ENCODE data around the gene MDM2. TPM values are rescaled to one million over a fixed set of nuclear protein-coding genes. Genes with fewer than 3 reads are reported as not detected.
"Not testable (repeated sequence)": the region's sequence is repeated elsewhere in the genome, so short reads cannot be mapped to it uniquely, and the experiment has no call there.

The MDM2 gene
- total RNA-seq, 1 donor from 2014 or later = 99.5 TPM

GRCh38 chr12:68785823-68786222, 22.2 kb upstream of the MDM2 start:
- DNase-seq (ENCODE audit: low spot score) = no peak

DNA sequence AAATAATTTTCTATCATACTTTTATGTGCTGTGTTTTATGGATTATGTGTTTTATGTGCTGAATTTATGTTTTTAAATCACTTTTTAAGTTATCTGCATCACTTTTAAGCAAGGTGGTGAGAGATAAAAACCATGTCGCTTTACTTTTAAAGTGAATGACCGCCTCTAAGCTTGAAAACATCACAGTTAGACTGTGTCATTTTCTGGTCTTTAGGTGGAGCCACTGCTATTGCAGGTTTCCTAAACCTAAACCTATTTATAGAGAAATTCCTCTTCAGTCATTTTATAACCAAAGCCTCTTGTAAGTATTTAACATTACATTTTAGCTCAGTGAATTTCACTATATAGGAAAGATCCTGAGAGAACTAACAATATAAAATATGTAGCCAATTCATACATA, 21.0 kb upstream of the MDM2 start:
- no peak for DNase-seq (ENCODE audit: low spot score)

GRCh38 chr12:68788554-68789143, 19.3 kb upstream of the MDM2 start:
- DNase-seq (ENCODE audit: low spot score) = no peak

GRCh38 chr12:68789144-68789878, 18.7 kb upstream of the MDM2 start:
- DNase-seq (ENCODE audit: low spot score) = peak; percentile 55

DNA sequence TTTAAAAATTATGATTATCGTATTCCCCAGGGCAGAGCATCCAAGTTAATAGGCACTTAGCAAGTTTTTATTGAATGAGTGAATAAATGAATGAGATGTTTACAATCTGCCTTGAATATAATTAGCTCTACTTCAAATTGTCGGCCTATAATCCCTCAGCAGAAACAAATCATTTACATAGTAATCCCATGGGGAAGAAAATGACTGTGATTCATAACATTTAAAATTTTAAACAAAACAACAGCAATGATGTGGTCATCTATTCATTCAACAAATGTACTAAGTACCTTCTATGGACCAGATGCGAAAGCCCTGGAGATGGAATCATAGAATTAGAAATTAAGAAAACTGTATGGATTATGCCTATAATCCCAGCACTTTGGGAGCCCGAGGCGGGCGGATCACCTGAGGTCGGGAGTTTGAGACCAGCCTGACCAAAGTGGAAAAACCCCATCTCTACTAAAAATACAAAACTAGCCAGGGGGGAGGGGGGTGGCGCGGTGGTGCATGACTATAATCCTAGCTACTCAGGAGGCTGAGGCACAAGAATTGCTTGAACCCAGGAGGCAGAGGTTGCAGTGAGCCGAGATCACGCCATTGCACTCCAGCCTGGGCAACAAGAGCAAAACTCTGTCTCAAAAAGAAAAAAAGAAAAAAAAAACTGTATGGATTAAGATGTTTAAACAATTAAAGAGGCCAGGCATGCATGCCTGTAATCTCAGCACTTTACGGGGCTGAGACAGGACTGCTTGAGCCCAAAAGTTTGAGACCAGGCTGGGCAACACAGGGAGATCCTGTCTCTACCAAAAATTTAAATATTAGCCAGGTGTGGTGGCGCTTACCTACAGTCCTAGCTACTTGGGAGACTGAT, 17.7 kb upstream of the MDM2 start:
- DNase-seq (ENCODE audit: low spot score) = no peak

GRCh38 chr12:68790952-68791234, 17.1 kb upstream of the MDM2 start:
- no peak for DNase-seq (ENCODE audit: low spot score)

DNA sequence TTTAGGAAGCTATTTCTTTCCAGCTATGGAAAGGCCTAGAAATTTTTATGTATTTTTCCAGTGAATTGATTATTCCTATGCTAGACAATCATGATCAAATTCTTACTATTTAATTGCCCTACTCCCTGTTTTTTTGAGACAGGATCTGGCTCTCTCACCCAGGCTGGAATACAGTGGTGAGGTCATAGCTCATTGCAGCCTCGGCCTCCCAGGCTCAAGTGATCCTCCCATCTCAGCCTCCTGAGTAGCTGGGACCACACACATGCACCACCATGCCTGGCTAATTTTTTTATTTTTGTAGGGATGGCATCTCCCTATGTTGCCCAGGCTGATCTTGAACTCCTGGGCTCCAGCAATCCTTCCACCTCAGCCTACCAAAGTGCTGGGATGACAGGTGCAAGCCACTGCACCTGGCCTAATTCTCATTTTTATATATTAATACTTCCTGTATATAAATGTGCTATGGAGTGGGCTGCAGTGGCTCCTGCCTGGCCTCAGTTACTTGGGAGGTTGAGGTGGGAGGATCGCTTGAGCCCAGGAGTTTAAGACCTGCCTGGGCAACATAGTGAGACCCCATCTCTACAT, 16.0 kb upstream of the MDM2 start:
- no peak for DNase-seq (ENCODE audit: low spot score)

- DNase-seq (ENCODE audit: low spot score) = no peak
These were observed 15.0 kb upstream of the MDM2 start for GRCh38 chr12:68792952-68793351.

DNA sequence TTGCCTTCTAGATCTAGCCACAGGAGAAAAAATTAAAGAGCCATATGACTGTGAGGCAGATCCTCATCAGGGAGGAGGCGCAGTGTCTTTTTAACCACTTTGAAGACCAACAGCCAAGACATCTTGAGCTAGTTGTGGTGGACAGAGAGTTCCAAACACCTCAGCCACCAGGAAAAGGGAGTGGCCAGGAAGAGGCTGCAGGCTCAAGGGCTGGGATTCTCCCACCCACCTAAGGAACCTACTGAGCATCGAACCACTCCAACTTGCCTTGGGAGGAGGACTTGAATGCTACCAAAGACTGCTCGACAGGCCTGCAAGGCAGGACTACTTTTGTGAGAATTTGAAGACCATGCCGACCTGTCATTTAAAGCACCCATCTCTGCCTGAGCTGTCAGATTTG, 14.5 kb upstream of the MDM2 start:
- no peak for DNase-seq (ENCODE audit: low spot score)

GRCh38 chr12:68793975-68794652, 13.9 kb upstream of the MDM2 start:
- no peak for DNase-seq (ENCODE audit: low spot score)

DNA sequence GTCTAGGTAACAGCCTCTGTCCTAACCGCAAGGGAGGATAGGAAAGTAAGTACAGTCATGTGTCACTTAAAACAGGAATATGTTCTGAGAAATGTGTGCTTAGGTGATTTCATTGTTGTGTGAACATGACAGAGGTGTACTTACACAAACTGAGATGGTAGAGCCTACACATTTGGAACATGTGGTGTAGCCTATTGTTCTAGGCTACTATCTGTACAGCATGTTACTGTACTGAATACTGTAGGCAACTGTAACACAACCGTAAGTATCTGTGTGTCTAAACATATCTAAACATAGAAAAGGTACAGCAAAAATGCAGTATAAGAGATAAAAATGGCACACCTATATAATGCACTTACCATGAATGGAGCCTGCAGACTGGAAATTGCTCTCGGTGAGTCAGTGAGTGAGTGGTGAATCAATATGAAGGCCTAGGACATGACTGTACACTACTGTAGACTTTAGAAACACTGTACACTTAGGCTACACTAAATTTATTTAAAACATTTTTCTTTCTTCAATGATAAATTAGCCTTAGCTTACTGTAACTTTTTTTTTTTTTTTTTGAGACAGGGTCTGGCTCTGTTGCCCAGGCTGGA, 13.2 kb upstream of the MDM2 start:
- no peak for DNase-seq (ENCODE audit: low spot score)

DNA sequence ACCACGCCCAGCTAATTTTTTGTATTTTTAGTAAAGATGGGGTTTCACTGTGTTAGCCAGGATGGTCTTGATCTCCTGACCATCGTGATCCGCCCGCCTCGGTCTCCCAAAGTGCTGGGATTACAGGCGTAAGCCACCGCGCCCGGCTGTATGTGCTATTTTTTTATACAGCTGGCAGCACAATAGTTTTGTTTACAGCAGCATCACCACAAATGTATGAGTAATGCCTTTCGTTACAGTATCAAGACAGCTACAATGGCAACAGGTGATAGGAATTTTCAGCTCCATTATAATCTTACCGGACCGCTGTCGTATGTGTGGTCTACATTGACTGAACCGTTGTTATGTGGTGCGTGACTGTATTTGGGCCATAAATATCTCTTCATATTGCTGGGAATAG, 11.6 kb upstream of the MDM2 start:
- DNase-seq (ENCODE audit: low spot score) = peak; percentile 62

DNA sequence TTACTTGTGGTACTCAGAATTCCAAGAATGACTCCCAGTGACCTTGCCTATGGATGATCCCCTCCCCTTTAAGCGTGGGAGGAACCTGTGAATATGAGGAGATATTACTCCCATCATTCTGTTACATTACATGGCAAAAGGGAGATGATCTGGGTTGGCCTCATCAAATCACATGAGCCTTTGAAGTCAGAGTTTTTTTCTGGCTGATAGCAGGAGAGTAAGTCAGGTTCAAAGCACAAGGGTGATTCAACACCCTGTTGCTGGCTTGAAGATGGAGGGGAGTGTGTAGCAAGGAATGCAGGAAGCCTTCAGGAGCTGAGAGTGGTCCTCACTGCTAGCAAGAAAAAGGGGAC, 9.1 kb upstream of the MDM2 start:
- no peak for DNase-seq (ENCODE audit: low spot score)

GRCh38 chr12:68800294-68800693, 7.7 kb upstream of the MDM2 start:
- DNase-seq (ENCODE audit: low spot score) = no peak

DNA sequence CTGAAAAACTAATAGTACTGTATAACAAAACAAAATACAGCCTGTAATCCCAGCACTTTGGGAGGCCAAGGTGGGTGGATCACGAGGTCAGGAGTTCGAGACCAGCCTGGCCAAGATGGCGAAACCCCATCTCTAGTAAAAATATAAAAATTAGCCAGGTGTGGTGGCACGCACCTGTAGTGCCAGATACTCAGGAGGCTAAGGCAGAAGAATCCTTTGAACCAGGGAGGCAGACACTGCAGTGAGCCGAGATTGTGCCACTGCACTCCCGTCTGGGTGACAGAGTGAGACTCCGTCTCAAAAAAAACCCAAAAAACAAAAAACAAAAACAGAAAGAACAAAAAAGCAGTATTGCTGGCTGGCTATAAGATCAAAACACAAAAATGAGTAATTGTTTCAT, 6.9 kb upstream of the MDM2 start:
- not testable (repeated sequence) for DNase-seq (ENCODE audit: low spot score)

- not testable (repeated sequence) for DNase-seq (ENCODE audit: low spot score)
These were observed 5.6 kb upstream of the MDM2 start for GRCh38 chr12:68802372-68802745.

DNA sequence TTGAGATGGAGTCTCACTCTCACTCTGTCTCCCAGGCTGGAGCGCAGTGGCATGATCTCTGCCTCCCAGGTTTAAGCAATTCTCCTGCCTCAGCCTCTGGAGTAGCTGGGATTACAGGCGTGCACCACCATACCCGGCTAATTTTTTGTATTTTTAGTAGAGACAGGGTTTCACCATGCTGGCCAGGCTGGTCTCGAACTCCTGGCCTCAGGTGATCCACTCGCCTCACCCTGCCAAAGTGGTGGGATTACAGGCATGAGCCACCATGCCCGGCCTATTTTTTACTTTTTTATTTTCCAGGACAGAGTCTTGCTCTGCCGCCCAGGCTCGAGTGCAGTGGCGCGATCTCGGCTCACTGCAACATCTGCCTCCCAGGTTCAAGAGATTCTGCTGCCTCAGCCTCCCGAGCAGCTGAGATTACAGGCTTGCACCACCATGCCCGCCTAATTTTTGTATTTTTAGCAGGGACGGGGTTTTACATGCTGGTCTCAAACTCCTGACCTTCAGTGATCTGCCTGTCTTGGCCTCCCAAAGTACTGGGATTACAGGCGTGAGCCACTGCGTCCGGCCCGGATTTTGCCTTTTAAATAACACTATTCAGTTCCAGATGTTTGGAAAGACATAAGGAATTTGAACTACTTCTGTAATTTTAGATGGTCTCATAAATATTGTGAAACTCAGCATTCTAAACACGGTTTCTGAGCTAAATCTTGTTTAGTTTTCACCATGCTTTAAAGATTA, 4.9 kb upstream of the MDM2 start:
- not testable (repeated sequence) for DNase-seq (ENCODE audit: low spot score)

GRCh38 chr12:68803948-68804656, 3.9 kb upstream of the MDM2 start:
- no peak for DNase-seq (ENCODE audit: low spot score)

DNA sequence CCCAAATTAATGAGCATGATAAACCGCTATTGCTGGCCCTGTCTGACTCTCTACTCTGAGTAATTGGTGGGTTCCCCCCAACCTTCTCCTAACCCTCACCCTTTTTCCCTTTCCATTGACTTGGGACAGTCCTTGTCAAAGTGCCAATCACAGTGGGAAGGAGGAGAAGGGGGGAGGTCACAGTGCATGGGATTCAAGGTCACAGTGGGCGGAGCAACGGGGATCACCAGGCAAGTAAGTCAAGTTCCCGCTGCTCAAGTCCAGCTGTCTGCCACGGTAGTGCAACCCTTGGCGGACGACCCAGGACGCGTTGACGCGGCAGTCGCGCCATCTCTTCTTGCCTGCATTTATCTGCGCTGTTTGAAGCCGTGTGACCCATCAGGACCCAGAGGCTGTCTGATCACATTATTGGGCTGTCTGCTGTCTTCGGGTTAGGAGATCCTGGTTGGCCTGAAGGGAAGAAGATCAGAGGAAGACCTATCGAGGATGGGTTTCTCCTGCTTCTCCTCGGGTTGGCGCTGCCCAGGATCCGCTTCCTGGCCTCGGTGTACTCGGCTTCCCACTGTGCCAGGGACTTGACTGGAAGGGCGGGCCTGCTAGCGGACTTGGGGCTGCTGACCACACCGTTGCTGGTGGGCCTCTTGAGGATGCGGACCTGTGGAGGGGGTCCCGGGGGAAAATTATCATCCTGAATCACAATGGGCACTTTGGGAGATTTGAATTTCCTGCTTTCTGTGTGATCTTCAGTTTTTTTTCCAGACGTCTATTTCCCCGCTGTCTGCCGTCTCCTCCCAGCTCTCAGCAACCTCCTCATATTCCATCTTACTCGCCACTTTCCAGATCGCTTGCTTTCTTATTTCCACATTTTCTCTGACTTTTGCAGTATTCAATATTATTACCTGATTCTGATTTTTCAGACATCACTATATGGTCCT, 3.1 kb upstream of the MDM2 start:
- DNase-seq (ENCODE audit: low spot score) = no peak

Measured in mesenteric fat pad (tissue), 1 donor.